AG04450 (cell line): ENCODE results near the gene MSH3. TPM values are rescaled to one million over a fixed set of nuclear protein-coding genes. Genes with fewer than 3 reads are reported as not detected.

Source experiments
- CTCF ChIA-PET: fragments of 300-600, 350-600 bp; formaldehyde crosslinking; extraction: SDS; loops from one replicate; lab custom pipeline; 2022; ENCODE audit warnings: antibody characterized with exemption, inconsistent platforms; lab: Charles Lee
- POLR2A ChIA-PET: fragments of 350-600 bp; formaldehyde crosslinking; extraction: SDS; loops from one replicate; lab custom pipeline; 2021; ENCODE audit warnings: antibody characterized with exemption, inconsistent platforms; lab: Yijun Ruan, JAX
- DNase-seq: peaks from one replicate; pipeline ENCODE4 v3.0.0-alpha.2; 2011; ENCODE audit warnings: low read depth, low spot score
- H3K27ac ChIP-seq: one replicate; pipeline ENCODE4 v1.5.1; 2012; ENCODE audit warnings: low read depth, low read length, control low read depth
- H3K27me3 ChIP-seq: one replicate; pipeline ENCODE4 v1.6.0; 2012; ENCODE audit warnings: low read length; ENCODE audit not compliant: control insufficient read depth, insufficient read depth
- H3K4me3 ChIP-seq: 2 replicates; pipeline ENCODE4 v1.5.1; 2011; ENCODE audit warnings: mild to moderate bottlenecking, low read depth, low read length, control low read depth
- H3K9me3 ChIP-seq: 2 replicates; pipeline ENCODE4 v1.5.1; 2012; ENCODE audit warnings: low read length; ENCODE audit not compliant: control insufficient read depth, insufficient read depth
- polyA plus RNA-seq: library from polyadenylated mRNA; depleted of rRNA; stranded (reverse); fragments of >200 nt; gene quantifications from 2 replicates; pipeline ENCODE4 v1.2.3, GENCODE V29; 2011
- TF ChIP-seq, protein P1 (sequence below): IDR thresholded peaks from 2 replicates; pipeline ENCODE4 v1.5.1; 2011; ENCODE audit warnings: low read depth, low read length, control low read depth, inconsistent platforms

MSH3 gene
- polyA plus RNA-seq, 1 experiment, result 10.8 TPM

DNA sequence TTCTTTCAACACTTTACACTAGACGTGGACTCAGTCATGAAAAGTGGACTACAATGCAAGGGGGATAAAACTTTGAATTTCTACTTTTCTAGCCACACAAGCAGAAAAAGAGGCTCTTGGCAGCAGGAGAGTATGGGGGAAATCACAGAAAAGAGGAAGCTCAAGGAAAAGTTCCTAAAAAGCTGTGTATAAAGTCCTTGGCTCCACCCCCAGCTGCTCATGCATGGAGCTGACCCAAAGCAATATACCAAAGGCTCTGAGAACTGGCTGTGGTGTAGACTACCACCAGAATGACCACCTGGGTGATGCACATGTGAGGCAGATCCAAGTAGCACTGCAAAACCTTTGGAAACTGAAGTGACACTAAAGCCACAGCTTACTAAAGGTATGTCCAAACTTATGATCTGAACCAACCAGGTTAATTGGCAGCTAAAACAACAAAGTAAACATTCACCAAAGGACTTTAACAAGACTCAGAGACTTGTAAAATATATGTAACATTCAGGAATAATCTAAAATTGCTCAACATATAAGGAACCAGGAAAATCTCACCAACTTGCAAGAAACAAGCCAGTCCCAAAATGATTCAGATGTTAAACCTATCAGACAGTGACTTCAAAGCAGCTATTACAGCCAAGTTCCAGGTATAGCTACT lies 250.2 kb downstream of the MSH3 start:
- ChIA-PET CTCF (interaction anchor here (0.6 kb wide), 1 partner anchor 34 kb away, joined by 3 read pairs; no protein-coding TSS in a partner anchor), POLR2A (no interaction called here)
- DNase-seq, result no peak
- Histone ChIP-seq H3K27ac (no peak overlapping the region), H3K9me3 (no peaks in the 10 kb centered on the region), H3K27me3 (no peaks in the 10 kb centered on the region), H3K4me3 (no peak overlapping the region)
- TF ChIP-seq, protein P1, sequence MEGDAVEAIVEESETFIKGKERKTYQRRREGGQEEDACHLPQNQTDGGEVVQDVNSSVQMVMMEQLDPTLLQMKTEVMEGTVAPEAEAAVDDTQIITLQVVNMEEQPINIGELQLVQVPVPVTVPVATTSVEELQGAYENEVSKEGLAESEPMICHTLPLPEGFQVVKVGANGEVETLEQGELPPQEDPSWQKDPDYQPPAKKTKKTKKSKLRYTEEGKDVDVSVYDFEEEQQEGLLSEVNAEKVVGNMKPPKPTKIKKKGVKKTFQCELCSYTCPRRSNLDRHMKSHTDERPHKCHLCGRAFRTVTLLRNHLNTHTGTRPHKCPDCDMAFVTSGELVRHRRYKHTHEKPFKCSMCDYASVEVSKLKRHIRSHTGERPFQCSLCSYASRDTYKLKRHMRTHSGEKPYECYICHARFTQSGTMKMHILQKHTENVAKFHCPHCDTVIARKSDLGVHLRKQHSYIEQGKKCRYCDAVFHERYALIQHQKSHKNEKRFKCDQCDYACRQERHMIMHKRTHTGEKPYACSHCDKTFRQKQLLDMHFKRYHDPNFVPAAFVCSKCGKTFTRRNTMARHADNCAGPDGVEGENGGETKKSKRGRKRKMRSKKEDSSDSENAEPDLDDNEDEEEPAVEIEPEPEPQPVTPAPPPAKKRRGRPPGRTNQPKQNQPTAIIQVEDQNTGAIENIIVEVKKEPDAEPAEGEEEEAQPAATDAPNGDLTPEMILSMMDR, result no peak

DNA sequence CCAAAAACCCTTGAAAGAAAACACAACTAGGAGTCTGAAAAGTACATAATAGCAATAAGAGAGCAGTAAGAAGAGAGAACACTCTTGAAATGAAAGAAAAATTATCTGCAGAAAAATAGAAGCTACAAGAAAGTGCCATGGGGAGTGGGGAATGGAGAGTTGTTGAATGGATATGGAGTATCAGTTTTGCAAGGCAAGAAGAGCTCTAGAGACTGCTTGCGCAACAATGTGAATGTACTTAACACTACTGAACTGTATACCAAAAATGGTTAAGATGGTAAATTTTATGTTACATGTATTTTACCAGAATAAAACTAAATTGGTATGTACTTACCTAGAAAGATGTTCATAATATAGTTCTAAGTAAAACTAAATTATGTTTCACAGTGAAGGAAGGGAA lies 251.0 kb downstream of the MSH3 start:
- no peak for DNase-seq
- no peaks in the 10 kb centered on the region for H3K27me3 ChIP-seq
- H3K4me3 ChIP-seq, result no peak overlapping the region
- no peaks in the 10 kb centered on the region for H3K9me3 ChIP-seq
- ChIA-PET POLR2A (no interaction called here), CTCF (no interaction called here)
- no peak overlapping the region for H3K27ac ChIP-seq
- TF ChIP-seq, protein P1, result no peak

DNA sequence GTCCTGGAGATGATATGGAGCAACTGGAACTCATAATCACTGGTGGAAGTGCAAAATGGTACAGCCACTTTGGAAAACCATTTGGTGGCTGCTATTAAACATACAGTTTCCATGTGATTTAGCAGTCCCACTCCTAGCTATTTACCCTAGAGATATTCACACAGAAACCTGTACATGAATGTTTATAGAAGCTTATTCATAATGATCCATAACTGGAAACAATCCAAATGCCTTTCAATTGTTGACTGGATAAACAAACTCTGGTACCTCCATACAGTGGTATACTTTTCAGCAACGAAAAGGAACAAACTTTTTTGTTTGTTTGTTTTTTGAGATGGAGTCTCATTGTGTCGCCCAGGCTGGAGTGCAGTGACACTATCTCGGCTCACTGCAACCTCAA lies 258.0 kb downstream of the MSH3 start:
- ChIA-PET POLR2A (no interaction called here), CTCF (no interaction called here)
- TF ChIP-seq, protein P1, result no peak
- Histone ChIP-seq H3K9me3 (no peaks in the 10 kb centered on the region), H3K27me3 (no peaks in the 10 kb centered on the region), H3K4me3 (no peak overlapping the region), H3K27ac (no peak overlapping the region)
- DNase-seq, result no peak

DNA sequence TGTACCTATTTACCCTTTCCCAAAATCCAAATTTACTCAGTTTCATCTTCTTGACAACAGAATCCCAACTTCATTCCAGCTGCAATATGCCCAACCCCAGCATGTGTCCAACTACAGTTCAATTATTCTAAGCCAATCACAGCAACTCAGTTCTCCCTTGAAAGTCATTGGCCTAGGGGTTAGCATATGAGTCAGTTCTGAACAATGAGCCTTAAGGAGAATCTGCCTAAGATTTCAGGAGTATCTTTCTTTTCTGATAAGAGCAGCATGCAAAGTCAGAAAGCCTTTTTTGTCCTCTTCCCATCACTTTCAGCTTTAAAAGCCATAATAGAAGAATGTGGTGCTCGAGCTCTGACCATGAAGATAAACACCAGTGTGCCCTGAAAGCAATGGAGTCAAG lies 261.3 kb downstream of the MSH3 start:
- ChIA-PET CTCF (interaction anchor here (1.2 to 1.5 kb wide), 3 partner anchors 16 to 279 kb away, joined by 3 read pairs; no protein-coding TSS in a partner anchor), POLR2A (no interaction called here)
- DNase-seq, result no peak
- Histone ChIP-seq H3K4me3 (no peak overlapping the region), H3K27ac (no peak overlapping the region), H3K9me3 (no peaks in the 10 kb centered on the region), H3K27me3 (no peaks in the 10 kb centered on the region)
- TF ChIP-seq, protein P1, result no peak

DNA sequence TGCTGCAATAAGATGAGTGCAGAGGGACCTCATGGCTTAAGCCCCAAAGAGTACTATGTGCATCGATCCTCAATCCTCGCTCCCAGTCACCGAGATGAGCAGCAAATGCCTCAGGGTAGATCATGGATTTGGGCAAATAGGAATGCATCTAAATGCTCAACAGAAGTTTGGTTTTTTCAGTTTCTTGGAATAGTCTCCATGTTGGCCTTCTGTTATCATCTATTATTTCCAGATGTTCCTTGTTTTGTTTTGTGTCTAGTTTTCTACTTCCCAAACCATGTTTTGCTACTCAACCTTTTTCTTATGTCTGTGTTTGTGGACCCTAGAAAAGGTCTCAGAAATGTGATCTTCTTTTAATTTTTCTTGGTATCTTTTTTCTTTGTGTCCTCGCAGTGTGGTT lies 262.2 kb downstream of the MSH3 start:
- no peak overlapping the region for H3K4me3 ChIP-seq
- H3K9me3 ChIP-seq, result no peaks in the 10 kb centered on the region
- ChIA-PET POLR2A (no interaction called here), CTCF (interaction anchor here (0.6 to 1.5 kb wide), 4 partner anchors 36 to 279 kb away, joined by 3 to 5 read pairs (median 3); no protein-coding TSS in a partner anchor)
- DNase-seq, result no peak
- no peaks in the 10 kb centered on the region for H3K27me3 ChIP-seq
- H3K27ac ChIP-seq, result no peak overlapping the region
- TF ChIP-seq, protein P1, result no peak
